ENCODE data around the gene SMIM12. TPM values are rescaled to one million over a fixed set of nuclear protein-coding genes. Genes with fewer than 3 reads are reported as not detected.

Gene SMIM12
- total RNA-seq, 1 donor from 2014 or later = 9.5 TPM

DNA sequence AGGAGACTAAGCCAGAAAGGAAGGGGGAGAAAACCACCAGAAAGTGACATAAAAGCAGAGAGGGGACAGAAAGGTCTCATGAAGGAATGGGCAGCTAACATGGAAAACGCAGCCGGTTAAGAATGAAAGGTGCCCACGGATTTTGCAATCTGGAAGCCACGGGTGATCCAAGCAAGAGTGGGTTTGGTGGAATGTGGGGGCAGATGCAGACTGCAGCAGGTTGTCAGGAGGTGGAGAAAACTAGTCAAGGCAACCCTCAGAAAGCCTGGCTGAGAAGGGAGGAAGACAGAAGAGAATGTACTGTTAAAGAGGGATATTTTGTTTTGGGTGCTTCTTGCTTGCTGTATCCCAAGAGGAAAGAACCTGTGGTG is 12.6 kb upstream of the SMIM12 start:
- Histone ChIP-seq H3K36me3 (no peaks in the 10 kb centered on the region), H3K9ac (no peak overlapping the region), H3K27ac (no peak overlapping the region), H3K9me3 (ENCODE audit: low read depth) (no peaks in the 10 kb centered on the region), H2AFZ (replicated peaks) (no peak overlapping the region), H3K4me1 (no peaks in the 10 kb centered on the region), H3K4me2 (no peak overlapping the region), H3K4me3 (no peak overlapping the region), H4K20me1 (ENCODE audit: low read depth) (no peaks in the 10 kb centered on the region), H3K27me3 (peaks cover 28% of the 10 kb centered on the region), H3K79me2 (ENCODE audit: low read depth) (no peaks in the 10 kb centered on the region), H3F3A (ENCODE audit: low read depth) (no peaks in the 10 kb centered on the region)
- Mint-ChIP-seq H3K9me3 (peaks cover 2% of the 10 kb centered on the region), H3K27ac (no peak overlapping the region), H3K4me1 (peaks cover 9% of the 10 kb centered on the region), H3K4me3 (no peak overlapping the region), H3K36me3 (no peaks in the 10 kb centered on the region), H3K27me3 (ENCODE audit: insufficient read depth, low read depth) (peaks cover 16% of the 10 kb centered on the region)
- DNase-seq (ENCODE audit: low spot score) = no peak
- TF ChIP-seq, protein P1, sequence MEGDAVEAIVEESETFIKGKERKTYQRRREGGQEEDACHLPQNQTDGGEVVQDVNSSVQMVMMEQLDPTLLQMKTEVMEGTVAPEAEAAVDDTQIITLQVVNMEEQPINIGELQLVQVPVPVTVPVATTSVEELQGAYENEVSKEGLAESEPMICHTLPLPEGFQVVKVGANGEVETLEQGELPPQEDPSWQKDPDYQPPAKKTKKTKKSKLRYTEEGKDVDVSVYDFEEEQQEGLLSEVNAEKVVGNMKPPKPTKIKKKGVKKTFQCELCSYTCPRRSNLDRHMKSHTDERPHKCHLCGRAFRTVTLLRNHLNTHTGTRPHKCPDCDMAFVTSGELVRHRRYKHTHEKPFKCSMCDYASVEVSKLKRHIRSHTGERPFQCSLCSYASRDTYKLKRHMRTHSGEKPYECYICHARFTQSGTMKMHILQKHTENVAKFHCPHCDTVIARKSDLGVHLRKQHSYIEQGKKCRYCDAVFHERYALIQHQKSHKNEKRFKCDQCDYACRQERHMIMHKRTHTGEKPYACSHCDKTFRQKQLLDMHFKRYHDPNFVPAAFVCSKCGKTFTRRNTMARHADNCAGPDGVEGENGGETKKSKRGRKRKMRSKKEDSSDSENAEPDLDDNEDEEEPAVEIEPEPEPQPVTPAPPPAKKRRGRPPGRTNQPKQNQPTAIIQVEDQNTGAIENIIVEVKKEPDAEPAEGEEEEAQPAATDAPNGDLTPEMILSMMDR (IDR thresholded peaks at IDR 0.05) = no peak
- TF ChIP-seq EZH2phosphoT487 (IDR thresholded peaks at IDR 0.05) (no peak), EZH2 (IDR thresholded peaks at IDR 0.05) (no peak)

DNA sequence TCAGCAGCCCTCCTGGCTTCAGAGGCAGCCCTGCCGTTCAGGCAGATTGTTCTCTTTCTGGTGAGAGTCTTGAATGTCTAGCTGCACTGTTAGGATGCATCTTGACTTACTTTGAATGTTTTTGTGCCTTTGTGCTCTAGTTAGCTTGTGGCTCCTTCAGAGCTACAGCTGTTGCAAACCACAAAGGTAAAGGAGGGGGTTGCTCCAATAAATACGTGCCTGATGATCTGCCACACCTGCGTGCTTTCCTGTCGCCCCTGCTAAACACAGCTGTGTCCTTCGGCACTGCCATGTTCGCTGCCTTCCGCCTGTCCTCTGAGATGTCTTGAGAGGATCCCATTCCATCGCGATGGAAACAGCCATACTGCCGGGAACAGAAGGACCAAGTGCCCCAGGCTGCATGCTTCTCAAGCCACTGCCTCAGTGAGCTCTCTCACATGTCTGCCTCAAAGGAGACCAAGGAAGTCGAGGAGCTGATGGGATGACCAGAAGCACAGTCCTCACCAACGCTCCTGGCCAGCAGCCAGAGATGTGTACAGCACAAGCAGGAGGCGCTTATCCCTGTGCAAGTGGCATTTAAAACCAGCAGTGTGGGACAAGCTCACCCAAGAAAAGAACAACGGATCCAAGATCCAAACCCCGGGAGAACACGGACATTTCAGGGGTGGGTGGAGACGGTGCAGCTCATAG is 12.0 kb upstream of the SMIM12 start:
- TF ChIP-seq EZH2phosphoT487 (IDR thresholded peaks at IDR 0.05) = no peak
- TF ChIP-seq, protein P1 (IDR thresholded peaks at IDR 0.05) = no peak
- no peak for TF ChIP-seq EZH2 (IDR thresholded peaks at IDR 0.05)
- H3K27me3 Mint-ChIP-seq (ENCODE audit: insufficient read depth, low read depth) = peaks cover 16% of the 10 kb centered on the region
- H3K4me3 ChIP-seq = no peak overlapping the region
- no peaks in the 10 kb centered on the region for H3K9me3 ChIP-seq (ENCODE audit: low read depth)
- H3K9me3 Mint-ChIP-seq = peaks cover 2% of the 10 kb centered on the region
- H3K36me3 ChIP-seq = no peaks in the 10 kb centered on the region
- H3F3A ChIP-seq (ENCODE audit: low read depth) = no peaks in the 10 kb centered on the region
- H3K79me2 ChIP-seq (ENCODE audit: low read depth) = no peaks in the 10 kb centered on the region
- no peak overlapping the region for H3K4me3 Mint-ChIP-seq
- no peak overlapping the region for H3K27ac Mint-ChIP-seq
- H3K9ac ChIP-seq = no peak overlapping the region
- H3K4me1 Mint-ChIP-seq = peaks cover 9% of the 10 kb centered on the region
- no peaks in the 10 kb centered on the region for H4K20me1 ChIP-seq (ENCODE audit: low read depth)
- no peak for DNase-seq (ENCODE audit: low spot score)
- peaks cover 33% of the 10 kb centered on the region for H3K27me3 ChIP-seq
- H3K4me1 ChIP-seq = no peaks in the 10 kb centered on the region
- H3K4me2 ChIP-seq = no peak overlapping the region
- H3K27ac ChIP-seq = no peak overlapping the region
- no peak overlapping the region for H2AFZ ChIP-seq (replicated peaks)
- no peaks in the 10 kb centered on the region for H3K36me3 Mint-ChIP-seq

DNA sequence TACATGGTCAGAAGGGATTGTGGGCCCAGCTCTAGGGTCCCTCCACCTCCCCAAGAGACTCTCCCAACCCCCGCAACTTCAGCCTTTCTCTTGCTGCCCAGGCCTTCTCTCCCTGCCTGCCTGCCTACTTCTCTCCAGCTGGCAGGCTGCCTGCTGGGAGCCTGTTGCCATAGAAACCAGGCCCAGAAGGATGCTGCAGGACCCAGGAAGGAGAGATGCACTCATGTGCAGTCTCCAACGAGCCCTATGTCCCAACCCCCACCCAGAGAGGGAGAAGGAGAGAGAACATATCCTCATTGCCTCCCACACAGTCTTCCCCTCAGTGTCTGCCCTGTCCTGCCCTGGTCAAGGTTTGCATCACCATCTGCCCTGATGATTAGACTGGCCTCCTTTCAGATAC is 10.8 kb upstream of the SMIM12 start:
- H3K4me2 ChIP-seq = no peak overlapping the region
- peaks cover 45% of the 10 kb centered on the region for H3K27me3 ChIP-seq
- no peaks in the 10 kb centered on the region for H3K36me3 ChIP-seq
- H3K79me2 ChIP-seq (ENCODE audit: low read depth) = no peaks in the 10 kb centered on the region
- H3K4me1 ChIP-seq = no peaks in the 10 kb centered on the region
- H3K9ac ChIP-seq = no peak overlapping the region
- H3K9me3 Mint-ChIP-seq = peaks cover 2% of the 10 kb centered on the region
- no peak for TF ChIP-seq EZH2phosphoT487 (IDR thresholded peaks at IDR 0.05)
- TF ChIP-seq, protein P1 (IDR thresholded peaks at IDR 0.05) = no peak
- TF ChIP-seq EZH2 (IDR thresholded peaks at IDR 0.05) = no peak
- no peaks in the 10 kb centered on the region for H4K20me1 ChIP-seq (ENCODE audit: low read depth)
- H3K4me3 ChIP-seq = no peak overlapping the region
- no peak overlapping the region for H2AFZ ChIP-seq (replicated peaks)
- no peak overlapping the region for H3K27ac ChIP-seq
- H3K4me3 Mint-ChIP-seq = no peak overlapping the region
- peaks cover 9% of the 10 kb centered on the region for H3K4me1 Mint-ChIP-seq
- H3K27me3 Mint-ChIP-seq (ENCODE audit: insufficient read depth, low read depth) = peaks cover 16% of the 10 kb centered on the region
- H3F3A ChIP-seq (ENCODE audit: low read depth) = no peaks in the 10 kb centered on the region
- H3K36me3 Mint-ChIP-seq = no peaks in the 10 kb centered on the region
- peak; percentile 34 for DNase-seq (ENCODE audit: low spot score)
- peak overlapping the region; percentile 76 for H3K27ac Mint-ChIP-seq
- H3K9me3 ChIP-seq (ENCODE audit: low read depth) = no peaks in the 10 kb centered on the region

All from neural progenitor cell (in vitro differentiated cells).